Measurements from ENCODE around the gene NDUFA6. TPM values are rescaled to one million over a fixed set of nuclear protein-coding genes. Genes with fewer than 3 reads are reported as not detected.

NDUFA6 gene
- total RNA-seq, 3 donors from 2014 or later = 96.3 to 129 (median 116) TPM

- H3K4me1 Mint-ChIP-seq (ENCODE audit: low read depth) = peaks cover 28% of the 10 kb centered on the region
- ATAC-seq = peak in 1 of 2 donors; percentile 1
- H3K9me3 Mint-ChIP-seq = no peaks in the 10 kb centered on the region
Observed at GRCh38 chr22:42069801-42070516, 20.6 kb downstream of the NDUFA6 start.

GRCh38 chr22:42068291-42068690 lies 22.3 kb downstream of the NDUFA6 start:
- no peak overlapping the region for H3K4me3 Mint-ChIP-seq
- H3K36me3 Mint-ChIP-seq (ENCODE audit: insufficient read depth) = peaks cover 15% of the 10 kb centered on the region
- no peak for ATAC-seq
- no peaks in the 10 kb centered on the region for H3K9me3 Mint-ChIP-seq
- H3K27me3 Mint-ChIP-seq (ENCODE audit: low read depth) = no peaks in the 10 kb centered on the region
- DNase-seq = no peak
- H3K4me1 Mint-ChIP-seq (ENCODE audit: low read depth) = peaks cover 24% of the 10 kb centered on the region

More at GRCh38 chr22:42069801-42070516, 20.6 kb downstream of the NDUFA6 start:
- H3K36me3 Mint-ChIP-seq (ENCODE audit: insufficient read depth) = peaks cover 12% of the 10 kb centered on the region
- H3K4me3 Mint-ChIP-seq = peak overlapping the region; percentile 86
- H3K27me3 Mint-ChIP-seq (ENCODE audit: low read depth) = no peaks in the 10 kb centered on the region
- no peak for DNase-seq

GRCh38 chr22:42067671-42068251 lies 22.8 kb downstream of the NDUFA6 start:
- Mint-ChIP-seq H3K4me3 (no peak overlapping the region), H3K36me3 (ENCODE audit: insufficient read depth) (peaks cover 19% of the 10 kb centered on the region), H3K4me1 (ENCODE audit: low read depth) (peaks cover 23% of the 10 kb centered on the region), H3K27me3 (ENCODE audit: low read depth) (no peaks in the 10 kb centered on the region), H3K9me3 (no peaks in the 10 kb centered on the region)
- DNase-seq = no peak
- no peak for ATAC-seq

- no peak for ATAC-seq
Observed at GRCh38 chr22:42066937-42067336, 23.6 kb downstream of the NDUFA6 start.

GRCh38 chr22:42066126-42066761 lies 24.3 kb downstream of the NDUFA6 start:
- DNase-seq = no peak
- Mint-ChIP-seq H3K9me3 (no peaks in the 10 kb centered on the region), H3K4me1 (ENCODE audit: low read depth) (peaks cover 15% of the 10 kb centered on the region), H3K36me3 (ENCODE audit: insufficient read depth) (peaks cover 24% of the 10 kb centered on the region), H3K27me3 (ENCODE audit: low read depth) (no peaks in the 10 kb centered on the region), H3K4me3 (no peak overlapping the region)
- ATAC-seq = no peak

More at GRCh38 chr22:42066937-42067336, 23.6 kb downstream of the NDUFA6 start:
- Mint-ChIP-seq H3K9me3 (no peaks in the 10 kb centered on the region), H3K27me3 (ENCODE audit: low read depth) (no peaks in the 10 kb centered on the region), H3K36me3 (ENCODE audit: insufficient read depth) (peaks cover 24% of the 10 kb centered on the region), H3K4me3 (no peak overlapping the region), H3K4me1 (ENCODE audit: low read depth) (peaks cover 21% of the 10 kb centered on the region)
- no peak for DNase-seq

GRCh38 chr22:42065438-42066125 lies 25.0 kb downstream of the NDUFA6 start:
- peaks cover 26% of the 10 kb centered on the region for H3K36me3 Mint-ChIP-seq (ENCODE audit: insufficient read depth)
- H3K4me1 Mint-ChIP-seq (ENCODE audit: low read depth) = peaks cover 8% of the 10 kb centered on the region
- H3K9me3 Mint-ChIP-seq = no peaks in the 10 kb centered on the region
- no peaks in the 10 kb centered on the region for H3K27me3 Mint-ChIP-seq (ENCODE audit: low read depth)
- no peak for ATAC-seq
- DNase-seq = no peak
- H3K4me3 Mint-ChIP-seq = no peak overlapping the region

- H3K4me3 Mint-ChIP-seq = no peak overlapping the region
- no peaks in the 10 kb centered on the region for H3K27me3 Mint-ChIP-seq (ENCODE audit: low read depth)
- H3K9me3 Mint-ChIP-seq = no peaks in the 10 kb centered on the region
- peaks cover under 1% of the 10 kb centered on the region for H3K4me1 Mint-ChIP-seq (ENCODE audit: low read depth)
- peaks cover 31% of the 10 kb centered on the region for H3K36me3 Mint-ChIP-seq (ENCODE audit: insufficient read depth)
- ATAC-seq = no peak
- no peak for DNase-seq
Observed at GRCh38 chr22:42064629-42065028, 25.9 kb downstream of the NDUFA6 start.

GRCh38 chr22:42062506-42063170 lies 27.9 kb downstream of the NDUFA6 start:
- H3K27me3 Mint-ChIP-seq (ENCODE audit: low read depth) = no peaks in the 10 kb centered on the region
- H3K9me3 Mint-ChIP-seq = peaks cover 5% of the 10 kb centered on the region
- peaks cover 40% of the 10 kb centered on the region for H3K36me3 Mint-ChIP-seq (ENCODE audit: insufficient read depth)
- no peak overlapping the region for H3K4me3 Mint-ChIP-seq
- ATAC-seq (no peak), DNase-seq (no peak)
- no peaks in the 10 kb centered on the region for H3K4me1 Mint-ChIP-seq (ENCODE audit: low read depth)

GRCh38 chr22:42061041-42061440 lies 29.5 kb downstream of the NDUFA6 start:
- H3K27me3 Mint-ChIP-seq (ENCODE audit: low read depth) = no peaks in the 10 kb centered on the region
- H3K4me1 Mint-ChIP-seq (ENCODE audit: low read depth) = no peaks in the 10 kb centered on the region
- peaks cover 18% of the 10 kb centered on the region for H3K9me3 Mint-ChIP-seq
- peaks cover 40% of the 10 kb centered on the region for H3K36me3 Mint-ChIP-seq (ENCODE audit: insufficient read depth)
- no peak overlapping the region for H3K4me3 Mint-ChIP-seq
- ATAC-seq (no peak), DNase-seq (no peak)

- DNase-seq (no peak), ATAC-seq (no peak)
- Mint-ChIP-seq H3K4me3 (no peak overlapping the region), H3K36me3 (ENCODE audit: insufficient read depth) (peaks cover 40% of the 10 kb centered on the region), H3K9me3 (peaks cover 18% of the 10 kb centered on the region), H3K27me3 (ENCODE audit: low read depth) (no peaks in the 10 kb centered on the region), H3K4me1 (ENCODE audit: low read depth) (no peaks in the 10 kb centered on the region)
Observed at GRCh38 chr22:42060489-42060888, 30.1 kb downstream of the NDUFA6 start.

- peaks cover 18% of the 10 kb centered on the region for H3K9me3 Mint-ChIP-seq
- no peaks in the 10 kb centered on the region for H3K27me3 Mint-ChIP-seq (ENCODE audit: low read depth)
- H3K4me3 Mint-ChIP-seq = no peak overlapping the region
- peaks cover 23% of the 10 kb centered on the region for H3K36me3 Mint-ChIP-seq (ENCODE audit: insufficient read depth)
- ATAC-seq (no peak), DNase-seq (no peak)
- no peaks in the 10 kb centered on the region for H3K4me1 Mint-ChIP-seq (ENCODE audit: low read depth)
Observed at GRCh38 chr22:42056757-42057511, 33.6 kb downstream of the NDUFA6 start.

GRCh38 chr22:42052765-42053164 lies 37.8 kb downstream of the NDUFA6 start:
- no peaks in the 10 kb centered on the region for H3K27me3 Mint-ChIP-seq (ENCODE audit: low read depth)
- no peak overlapping the region for H3K4me3 Mint-ChIP-seq
- no peak for DNase-seq
- peaks cover 14% of the 10 kb centered on the region for H3K9me3 Mint-ChIP-seq
- H3K4me1 Mint-ChIP-seq (ENCODE audit: low read depth) = no peaks in the 10 kb centered on the region
- peaks cover 5% of the 10 kb centered on the region for H3K36me3 Mint-ChIP-seq (ENCODE audit: insufficient read depth)
- no peak for ATAC-seq

GRCh38 chr22:42050641-42051180 lies 39.9 kb downstream of the NDUFA6 start:
- Mint-ChIP-seq H3K9me3 (no peaks in the 10 kb centered on the region), H3K27me3 (ENCODE audit: low read depth) (no peaks in the 10 kb centered on the region), H3K4me3 (no peak overlapping the region), H3K36me3 (ENCODE audit: insufficient read depth) (no peaks in the 10 kb centered on the region), H3K4me1 (ENCODE audit: low read depth) (no peaks in the 10 kb centered on the region)
- DNase-seq (no peak), ATAC-seq (no peak)

Data from activated T-cell treated with anti-CD3 and anti-CD28 coated beads, Interleukin-2, amount 50 U/mL, for 4 hours (primary cell).